ENCODE measurements around the gene DNAJC1.

DNAJC1 gene

GRCh38 chr10:21972584-21972983, 30.9 kb downstream of the DNAJC1 start:
- TF ChIP-seq TAF1 (IDR thresholded peaks at IDR 0.05; ENCODE audit: low read depth, low read length) = no peak
- no peak for TF ChIP-seq SPI1 (IDR thresholded peaks at IDR 0.05; ENCODE audit: low read depth, low read length)
- TF ChIP-seq PAX5 (IDR thresholded peaks at IDR 0.05; ENCODE audit: insufficient read depth, low read length, severe bottlenecking) = no peak
- no peak for TF ChIP-seq POLR2AphosphoS5 (IDR thresholded peaks at IDR 0.05; ENCODE audit: low read depth, low read length)
- TF ChIP-seq POU2F2 (IDR thresholded peaks at IDR 0.05; ENCODE audit: low read depth, low read length) = no peak
- no peak for TF ChIP-seq POLR2A (IDR thresholded peaks at IDR 0.05; ENCODE audit: low read depth, low read length)
- DNase-seq (ENCODE audit: insufficient read length, low spot score) (no peak), FAIRE-seq (peak; percentile 40)

GRCh38 chr10:21969326-21970287, 33.9 kb downstream of the DNAJC1 start:
- DNase-seq (ENCODE audit: insufficient read length, low spot score) (no peak), FAIRE-seq (no peak)
- TF ChIP-seq POU2F2 (IDR thresholded peaks at IDR 0.05; ENCODE audit: low read depth, low read length) (no peak), TAF1 (IDR thresholded peaks at IDR 0.05; ENCODE audit: low read depth, low read length) (no peak), POLR2A (IDR thresholded peaks at IDR 0.05; ENCODE audit: low read depth, low read length) (no peak), SPI1 (IDR thresholded peaks at IDR 0.05; ENCODE audit: low read depth, low read length) (no peak), PAX5 (IDR thresholded peaks at IDR 0.05; ENCODE audit: insufficient read depth, low read length, severe bottlenecking) (no peak)

- DNase-seq (ENCODE audit: insufficient read length, low spot score) = no peak
- TF ChIP-seq POLR2A (IDR thresholded peaks at IDR 0.05; ENCODE audit: low read depth, low read length) (no peak), POLR2AphosphoS5 (IDR thresholded peaks at IDR 0.05; ENCODE audit: low read depth, low read length) (no peak), PAX5 (IDR thresholded peaks at IDR 0.05; ENCODE audit: insufficient read depth, low read length, severe bottlenecking) (no peak), SPI1 (IDR thresholded peaks at IDR 0.05; ENCODE audit: low read depth, low read length) (no peak), TAF1 (IDR thresholded peaks at IDR 0.05; ENCODE audit: low read depth, low read length) (no peak), POU2F2 (IDR thresholded peaks at IDR 0.05; ENCODE audit: low read depth, low read length) (no peak)
- FAIRE-seq = no peak
These were observed 38.4 kb downstream of the DNAJC1 start for GRCh38 chr10:21964983-21965665.

GRCh38 chr10:21962358-21962757, 41.2 kb downstream of the DNAJC1 start:
- no peak for FAIRE-seq
- no peak for TF ChIP-seq SPI1 (IDR thresholded peaks at IDR 0.05; ENCODE audit: low read depth, low read length)
- TF ChIP-seq POLR2A (IDR thresholded peaks at IDR 0.05; ENCODE audit: low read depth, low read length) = no peak
- no peak for TF ChIP-seq POLR2AphosphoS5 (IDR thresholded peaks at IDR 0.05; ENCODE audit: low read depth, low read length)
- TF ChIP-seq TAF1 (IDR thresholded peaks at IDR 0.05; ENCODE audit: low read depth, low read length) = no peak
- no peak for TF ChIP-seq POU2F2 (IDR thresholded peaks at IDR 0.05; ENCODE audit: low read depth, low read length)
- TF ChIP-seq PAX5 (IDR thresholded peaks at IDR 0.05; ENCODE audit: insufficient read depth, low read length, severe bottlenecking) = no peak
- no peak for DNase-seq (ENCODE audit: insufficient read length, low spot score)

GRCh38 chr10:21961847-21962246, 41.7 kb downstream of the DNAJC1 start:
- FAIRE-seq (no peak), DNase-seq (ENCODE audit: insufficient read length, low spot score) (no peak)
- TF ChIP-seq POLR2AphosphoS5 (IDR thresholded peaks at IDR 0.05; ENCODE audit: low read depth, low read length) (no peak), POLR2A (IDR thresholded peaks at IDR 0.05; ENCODE audit: low read depth, low read length) (no peak), PAX5 (IDR thresholded peaks at IDR 0.05; ENCODE audit: insufficient read depth, low read length, severe bottlenecking) (no peak), POU2F2 (IDR thresholded peaks at IDR 0.05; ENCODE audit: low read depth, low read length) (no peak), TAF1 (IDR thresholded peaks at IDR 0.05; ENCODE audit: low read depth, low read length) (no peak), SPI1 (IDR thresholded peaks at IDR 0.05; ENCODE audit: low read depth, low read length) (no peak)

- no peak for TF ChIP-seq TAF1 (IDR thresholded peaks at IDR 0.05; ENCODE audit: low read depth, low read length)
- no peak for TF ChIP-seq POLR2AphosphoS5 (IDR thresholded peaks at IDR 0.05; ENCODE audit: low read depth, low read length)
- TF ChIP-seq POLR2A (IDR thresholded peaks at IDR 0.05; ENCODE audit: low read depth, low read length) = no peak
- TF ChIP-seq POU2F2 (IDR thresholded peaks at IDR 0.05; ENCODE audit: low read depth, low read length) = no peak
- no peak for TF ChIP-seq PAX5 (IDR thresholded peaks at IDR 0.05; ENCODE audit: insufficient read depth, low read length, severe bottlenecking)
- FAIRE-seq = no peak
- DNase-seq (ENCODE audit: insufficient read length, low spot score) = no peak
These were observed 43.5 kb downstream of the DNAJC1 start for GRCh38 chr10:21959998-21960397.

- TF ChIP-seq POLR2A (IDR thresholded peaks at IDR 0.05; ENCODE audit: low read depth, low read length) (no peak), SPI1 (IDR thresholded peaks at IDR 0.05; ENCODE audit: low read depth, low read length) (no peak), POU2F2 (IDR thresholded peaks at IDR 0.05; ENCODE audit: low read depth, low read length) (no peak), TAF1 (IDR thresholded peaks at IDR 0.05; ENCODE audit: low read depth, low read length) (no peak), POLR2AphosphoS5 (IDR thresholded peaks at IDR 0.05; ENCODE audit: low read depth, low read length) (no peak), PAX5 (IDR thresholded peaks at IDR 0.05; ENCODE audit: insufficient read depth, low read length, severe bottlenecking) (no peak)
- DNase-seq (ENCODE audit: insufficient read length, low spot score) (no peak), FAIRE-seq (no peak)
These were observed 48.8 kb downstream of the DNAJC1 start for GRCh38 chr10:21954690-21955089.

GRCh38 chr10:21954132-21954531, 49.4 kb downstream of the DNAJC1 start:
- no peak for DNase-seq (ENCODE audit: insufficient read length, low spot score)
- TF ChIP-seq TAF1 (IDR thresholded peaks at IDR 0.05; ENCODE audit: low read depth, low read length) (no peak), POU2F2 (IDR thresholded peaks at IDR 0.05; ENCODE audit: low read depth, low read length) (no peak), POLR2A (IDR thresholded peaks at IDR 0.05; ENCODE audit: low read depth, low read length) (no peak), PAX5 (IDR thresholded peaks at IDR 0.05; ENCODE audit: insufficient read depth, low read length, severe bottlenecking) (no peak), SPI1 (IDR thresholded peaks at IDR 0.05; ENCODE audit: low read depth, low read length) (no peak), POLR2AphosphoS5 (IDR thresholded peaks at IDR 0.05; ENCODE audit: low read depth, low read length) (no peak)
- peak; percentile 71 for FAIRE-seq

- DNase-seq (ENCODE audit: insufficient read length, low spot score) = peak; percentile 5
- TF ChIP-seq TAF1 (IDR thresholded peaks at IDR 0.05; ENCODE audit: low read depth, low read length) = no peak
- TF ChIP-seq SPI1 (IDR thresholded peaks at IDR 0.05; ENCODE audit: low read depth, low read length) = no peak
- no peak for TF ChIP-seq PAX5 (IDR thresholded peaks at IDR 0.05; ENCODE audit: insufficient read depth, low read length, severe bottlenecking)
- TF ChIP-seq POLR2A (IDR thresholded peaks at IDR 0.05; ENCODE audit: low read depth, low read length) = no peak
- no peak for TF ChIP-seq POLR2AphosphoS5 (IDR thresholded peaks at IDR 0.05; ENCODE audit: low read depth, low read length)
- TF ChIP-seq POU2F2 (IDR thresholded peaks at IDR 0.05; ENCODE audit: low read depth, low read length) = no peak
- no peak for FAIRE-seq
These were observed 49.9 kb downstream of the DNAJC1 start for GRCh38 chr10:21953585-21954057.

Measured in GM12891 (cell line).